ENCODE measurements around the gene ERG28.

DNA sequence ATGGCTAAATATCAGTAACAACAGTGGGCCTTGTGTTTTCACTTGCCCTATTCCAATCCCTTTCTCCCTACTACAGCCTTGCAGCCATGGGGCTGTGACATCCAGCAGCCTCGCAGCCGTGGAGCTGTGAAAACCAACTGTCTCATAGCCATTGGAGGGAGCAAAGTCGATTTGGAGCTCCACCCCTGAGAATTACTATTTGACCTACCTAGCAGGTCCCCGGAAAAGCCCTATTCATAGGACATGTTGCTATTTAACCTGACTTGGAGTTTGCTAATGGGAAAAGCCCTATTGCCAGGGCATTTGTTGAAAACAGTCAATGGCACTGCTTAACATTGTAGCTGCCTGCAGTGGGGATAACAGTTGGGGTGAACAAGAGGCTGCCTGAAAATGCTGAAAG, 33.3 kb downstream of the ERG28 start:
- TF ChIP-seq EZH2 (IDR thresholded peaks at IDR 0.05; ENCODE audit: insufficient read depth, poor library complexity, severe bottlenecking) (no peak), EZH2phosphoT487 (IDR thresholded peaks at IDR 0.05; ENCODE audit: insufficient read depth, low read depth) (no peak)
